GM23338 (cell line): ENCODE results near the gene ZNF248.

Experiments used
- CREB1 ChIP-seq: fragments of 250-450 bp; sonication (Bioruptor Pico); IDR thresholded peaks from 2 replicates; pipeline ENCODE4 v1.5.0; 2020; ENCODE audit warnings: low read depth, mild to moderate bottlenecking, moderate library complexity
- CTCF ChIP-seq, 2 experiments: fragments of 200-600 bp in 1 of 2; sonication (generic) in 1 of 2; conservative IDR thresholded peaks; 2 replicates each; pipeline versions ENCODE4 v1.5.1 to v1.6.1; 2016 to 2017; ENCODE audit warnings: antibody characterized with exemption in 2 of 2, low read depth in 2 of 2, mild to moderate bottlenecking in 2 of 2, moderate library complexity in 1 of 2
- EZH2 ChIP-seq: fragments of 200-600 bp; sonication (generic); IDR thresholded peaks from one replicate; pipeline ENCODE4 v1.8.0; 2017; ENCODE audit warnings: antibody characterized with exemption, mild to moderate bottlenecking, low read depth; ENCODE audit not compliant: unreplicated experiment
- EZH2phosphoT487 ChIP-seq: fragments of 200-600 bp; sonication (generic); IDR thresholded peaks from one replicate; pipeline ENCODE4 v1.8.1; 2018; ENCODE audit warnings: antibody characterized with exemption; ENCODE audit not compliant: unreplicated experiment
- JUNB ChIP-seq: IDR thresholded peaks from one replicate; pipeline ENCODE4 v1.6.1; 2016; ENCODE audit warnings: antibody characterized with exemption; ENCODE audit not compliant: unreplicated experiment
- POLR2AphosphoS5 ChIP-seq: IDR thresholded peaks from 2 replicates; pipeline ENCODE4 v1.6.1; 2016; ENCODE audit warnings: antibody characterized with exemption, low read depth
- STAT1 ChIP-seq: IDR thresholded peaks from one replicate; pipeline ENCODE4 v1.6.1; 2016; ENCODE audit warnings: antibody characterized with exemption; ENCODE audit not compliant: unreplicated experiment
- ZNF331 ChIP-seq: fragments of 250-450 bp; sonication (Bioruptor Pico); IDR thresholded peaks from 2 replicates; pipeline ENCODE4 v1.5.0; 2020; ENCODE audit warnings: low read depth, mild to moderate bottlenecking, moderate library complexity
- TF ChIP-seq, protein P1 (sequence below): fragments of 250-450 bp; sonication (Bioruptor Pico); IDR thresholded peaks from 2 replicates; pipeline ENCODE4 v1.5.0; 2020; ENCODE audit warnings: mild to moderate bottlenecking, moderate library complexity

DNA sequence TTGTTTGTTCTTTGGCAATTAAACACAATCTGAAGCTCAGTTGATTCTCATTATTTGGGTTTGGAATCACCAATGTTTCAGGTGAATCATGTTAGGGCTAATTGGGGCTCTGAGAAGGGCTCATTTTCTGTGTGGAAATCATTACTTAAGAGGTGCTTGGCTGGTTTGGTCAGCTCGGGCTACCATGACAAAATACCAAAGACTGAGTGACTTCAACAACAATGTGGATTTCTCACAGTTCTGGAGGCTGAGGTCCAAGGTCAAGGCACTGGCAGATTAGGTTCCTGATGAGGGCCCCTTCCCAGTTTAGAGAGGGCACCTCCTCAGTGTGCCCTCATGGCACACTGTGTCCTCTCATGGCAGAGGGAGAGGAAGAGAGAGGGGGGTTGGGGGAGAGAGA is 121.3 kb downstream of the ZNF248 start:
- no peak for TF ChIP-seq EZH2
- no peak for TF ChIP-seq CTCF (conservative IDR thresholded peaks at IDR 0.05; ENCODE audit: low read depth in 2 of 2)
- TF ChIP-seq EZH2phosphoT487 = no peak
- no peak for TF ChIP-seq STAT1
- TF ChIP-seq, protein P1, sequence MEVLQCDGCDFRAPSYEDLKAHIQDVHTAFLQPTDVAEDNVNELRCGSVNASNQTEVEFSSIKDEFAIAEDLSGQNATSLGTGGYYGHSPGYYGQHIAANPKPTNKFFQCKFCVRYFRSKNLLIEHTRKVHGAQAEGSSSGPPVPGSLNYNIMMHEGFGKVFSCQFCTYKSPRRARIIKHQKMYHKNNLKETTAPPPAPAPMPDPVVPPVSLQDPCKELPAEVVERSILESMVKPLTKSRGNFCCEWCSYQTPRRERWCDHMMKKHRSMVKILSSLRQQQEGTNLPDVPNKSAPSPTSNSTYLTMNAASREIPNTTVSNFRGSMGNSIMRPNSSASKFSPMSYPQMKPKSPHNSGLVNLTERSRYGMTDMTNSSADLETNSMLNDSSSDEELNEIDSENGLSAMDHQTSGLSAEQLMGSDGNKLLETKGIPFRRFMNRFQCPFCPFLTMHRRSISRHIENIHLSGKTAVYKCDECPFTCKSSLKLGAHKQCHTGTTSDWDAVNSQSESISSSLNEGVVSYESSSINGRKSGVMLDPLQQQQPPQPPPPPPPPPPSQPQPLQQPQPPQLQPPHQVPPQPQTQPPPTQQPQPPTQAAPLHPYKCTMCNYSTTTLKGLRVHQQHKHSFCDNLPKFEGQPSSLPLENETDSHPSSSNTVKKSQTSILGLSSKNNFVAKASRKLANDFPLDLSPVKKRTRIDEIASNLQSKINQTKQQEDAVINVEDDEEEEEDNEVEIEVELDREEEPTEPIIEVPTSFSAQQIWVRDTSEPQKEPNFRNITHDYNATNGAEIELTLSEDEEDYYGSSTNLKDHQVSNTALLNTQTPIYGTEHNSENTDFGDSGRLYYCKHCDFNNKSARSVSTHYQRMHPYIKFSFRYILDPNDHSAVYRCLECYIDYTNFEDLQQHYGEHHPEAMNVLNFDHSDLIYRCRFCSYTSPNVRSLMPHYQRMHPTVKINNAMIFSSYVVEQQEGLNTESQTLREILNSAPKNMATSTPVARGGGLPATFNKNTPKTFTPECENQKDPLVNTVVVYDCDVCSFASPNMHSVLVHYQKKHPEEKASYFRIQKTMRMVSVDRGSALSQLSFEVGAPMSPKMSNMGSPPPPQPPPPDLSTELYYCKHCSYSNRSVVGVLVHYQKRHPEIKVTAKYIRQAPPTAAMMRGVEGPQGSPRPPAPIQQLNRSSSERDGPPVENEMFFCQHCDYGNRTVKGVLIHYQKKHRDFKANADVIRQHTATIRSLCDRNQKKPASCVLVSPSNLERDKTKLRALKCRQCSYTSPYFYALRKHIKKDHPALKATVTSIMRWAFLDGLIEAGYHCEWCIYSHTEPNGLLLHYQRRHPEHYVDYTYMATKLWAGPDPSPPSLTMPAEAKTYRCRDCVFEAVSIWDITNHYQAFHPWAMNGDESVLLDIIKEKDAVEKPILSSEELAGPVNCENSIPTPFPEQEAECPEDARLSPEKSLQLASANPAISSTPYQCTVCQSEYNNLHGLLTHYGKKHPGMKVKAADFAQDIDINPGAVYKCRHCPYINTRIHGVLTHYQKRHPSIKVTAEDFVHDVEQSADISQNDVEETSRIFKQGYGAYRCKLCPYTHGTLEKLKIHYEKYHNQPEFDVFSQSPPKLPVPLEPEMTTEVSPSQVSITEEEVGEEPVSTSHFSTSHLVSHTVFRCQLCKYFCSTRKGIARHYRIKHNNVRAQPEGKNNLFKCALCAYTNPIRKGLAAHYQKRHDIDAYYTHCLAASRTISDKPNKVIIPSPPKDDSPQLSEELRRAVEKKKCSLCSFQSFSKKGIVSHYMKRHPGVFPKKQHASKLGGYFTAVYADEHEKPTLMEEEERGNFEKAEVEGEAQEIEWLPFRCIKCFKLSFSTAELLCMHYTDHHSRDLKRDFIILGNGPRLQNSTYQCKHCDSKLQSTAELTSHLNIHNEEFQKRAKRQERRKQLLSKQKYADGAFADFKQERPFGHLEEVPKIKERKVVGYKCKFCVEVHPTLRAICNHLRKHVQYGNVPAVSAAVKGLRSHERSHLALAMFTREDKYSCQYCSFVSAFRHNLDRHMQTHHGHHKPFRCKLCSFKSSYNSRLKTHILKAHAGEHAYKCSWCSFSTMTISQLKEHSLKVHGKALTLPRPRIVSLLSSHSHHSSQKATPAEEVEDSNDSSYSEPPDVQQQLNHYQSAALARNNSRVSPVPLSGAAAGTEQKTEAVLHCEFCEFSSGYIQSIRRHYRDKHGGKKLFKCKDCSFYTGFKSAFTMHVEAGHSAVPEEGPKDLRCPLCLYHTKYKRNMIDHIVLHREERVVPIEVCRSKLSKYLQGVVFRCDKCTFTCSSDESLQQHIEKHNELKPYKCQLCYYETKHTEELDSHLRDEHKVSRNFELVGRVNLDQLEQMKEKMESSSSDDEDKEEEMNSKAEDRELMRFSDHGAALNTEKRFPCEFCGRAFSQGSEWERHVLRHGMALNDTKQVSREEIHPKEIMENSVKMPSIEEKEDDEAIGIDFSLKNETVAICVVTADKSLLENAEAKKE = no peak
- no peak for TF ChIP-seq CREB1 (CRISPR knock-in tag)
- no peak for TF ChIP-seq JUNB
- no peak for TF ChIP-seq POLR2AphosphoS5
- no peak for TF ChIP-seq ZNF331 (CRISPR knock-in tag)
